Esophagus squamous epithelium (tissue), 4 donors: ENCODE results near the gene KBTBD13.

Source experiments
- CTCF ChIP-seq, 6 experiments: fragments of 450-650 bp in 4 of 6; fragments of 200-600 bp in 2 of 6; sonication (generic) in 2 of 6; IDR thresholded peaks; one replicate each; pipeline ENCODE4 v1.5.1; 2016 to 2019; ENCODE audit warnings: antibody characterized with exemption in 6 of 6, mild to moderate bottlenecking in 4 of 6, moderate library complexity in 4 of 6
- POLR2A ChIP-seq, 4 donors: fragments of 450-650 bp; IDR thresholded peaks; one replicate each; pipeline ENCODE4 v1.6.1; 2017; ENCODE audit warnings: antibody characterized with exemption in 4 of 4, mild to moderate bottlenecking in 4 of 4, moderate library complexity in 3 of 4

- TF ChIP-seq CTCF (IDR thresholded peaks at IDR 0.05) (no peak), POLR2A (IDR thresholded peaks at IDR 0.05) (no peak)
These were observed 8.1 kb downstream of the KBTBD13 start for GRCh38 chr15:65084500-65085206.
